Hepatocyte (in vitro differentiated cells): ENCODE measurements around the gene LIN52. TPM values are rescaled to one million over a fixed set of nuclear protein-coding genes. Genes with fewer than 3 reads are reported as not detected.

Experiments used
- DNase-seq: peaks from one replicate; pipeline ENCODE4 v3.0.0-alpha.2; 2016; ENCODE audit warnings: low spot score
- H2AFZ ChIP-seq: fragments of 200-600 bp; sonication (generic); 2 replicates; pipeline ENCODE4 v1.6.0; 2016; ENCODE audit warnings: antibody characterized with exemption, mild to moderate bottlenecking
- H3K27ac ChIP-seq: fragments of 200-600 bp; sonication (generic); 2 replicates; pipeline ENCODE4 v1.5.1; 2016; ENCODE audit warnings: mild to moderate bottlenecking
- H3K27me3 ChIP-seq: fragments of 200-600 bp; sonication (generic); 2 replicates; pipeline ENCODE4 v1.6.1; 2016
- H3K36me3 ChIP-seq: fragments of 200-600 bp; sonication (generic); replicated peaks from 2 replicates; pipeline ENCODE4 v1.5.1; 2016; ENCODE audit warnings: low read depth; ENCODE audit not compliant: insufficient read depth
- H3K4me1 ChIP-seq: fragments of 200-600 bp; sonication (generic); 2 replicates; pipeline ENCODE4 v1.5.1; 2016; ENCODE audit warnings: mild to moderate bottlenecking, moderate library complexity; ENCODE audit not compliant: insufficient read depth
- H3K4me2 ChIP-seq: fragments of 200-600 bp; sonication (generic); 2 replicates; pipeline ENCODE4 v1.6.0; 2016
- H3K4me3 ChIP-seq: fragments of 200-600 bp; sonication (generic); 2 replicates; pipeline ENCODE4 v1.5.1; 2016; ENCODE audit warnings: mild to moderate bottlenecking
- H3K79me2 ChIP-seq: fragments of 200-600 bp; sonication (generic); 2 replicates; pipeline ENCODE4 v1.6.0; 2017; ENCODE audit warnings: mild to moderate bottlenecking
- H3K9me2 ChIP-seq: fragments of 200-600 bp; sonication (generic); replicated peaks from 2 replicates; pipeline ENCODE4 v1.6.0; 2017; ENCODE audit warnings: mild to moderate bottlenecking; ENCODE audit not compliant: insufficient read depth
- H3K9me3 ChIP-seq: fragments of 200-600 bp; sonication (generic); 2 replicates; pipeline ENCODE4 v1.5.1; 2016; ENCODE audit warnings: low read depth, mild to moderate bottlenecking
- H4K20me1 ChIP-seq: fragments of 200-600 bp; sonication (generic); 2 replicates; pipeline ENCODE4 v1.6.0; 2016; ENCODE audit warnings: mild to moderate bottlenecking; ENCODE audit not compliant: insufficient read depth, poor library complexity, severe bottlenecking
- EZH2 ChIP-seq: fragments of 200-600 bp; sonication (generic); IDR thresholded peaks from 2 replicates; pipeline ENCODE4 v1.6.1; 2016; ENCODE audit warnings: antibody characterized with exemption, mild to moderate bottlenecking, borderline replicate concordance
- EZH2phosphoT487 ChIP-seq: fragments of 200-600 bp; sonication (generic); IDR thresholded peaks from one replicate; pipeline ENCODE4 v1.6.1; 2018; ENCODE audit warnings: antibody characterized with exemption, mild to moderate bottlenecking, low read depth, moderate library complexity; ENCODE audit not compliant: unreplicated experiment, severe bottlenecking
- WGBS: methylation state at CpG from one replicate; pipeline ENCODE4 v1.1.6; 2016; ENCODE audit warnings: low lambda C conversion rate; ENCODE audit errors: missing lambda C conversion rate; 5-methylcytosine and 5-hydroxymethylcytosine counted together
- polyA plus RNA-seq: library from polyadenylated mRNA; unstranded; fragments of >200 nt; fragmentation: Nextera tagmentation; extraction: Ambion mirVana; gene quantifications from 2 replicates; pipeline ENCODE4 v1.2.1, GENCODE V29; 2016
- total RNA-seq: library from RNA; depleted of rRNA; stranded (reverse); fragments of >200 nt; gene quantifications from 2 replicates; pipeline ENCODE4 v1.2.3, GENCODE V29; 2014
- TF ChIP-seq, protein P1 (sequence below): fragments of 200-600 bp; sonication (generic); IDR thresholded peaks from 2 replicates; pipeline ENCODE4 v1.5.1; 2016; ENCODE audit warnings: antibody characterized with exemption, mild to moderate bottlenecking; ENCODE audit not compliant: poor library complexity

LIN52 gene
- total and polyA plus RNA-seq, 2 experiments from 2014 or later: 13.5 to 14.4 TPM

DNA sequence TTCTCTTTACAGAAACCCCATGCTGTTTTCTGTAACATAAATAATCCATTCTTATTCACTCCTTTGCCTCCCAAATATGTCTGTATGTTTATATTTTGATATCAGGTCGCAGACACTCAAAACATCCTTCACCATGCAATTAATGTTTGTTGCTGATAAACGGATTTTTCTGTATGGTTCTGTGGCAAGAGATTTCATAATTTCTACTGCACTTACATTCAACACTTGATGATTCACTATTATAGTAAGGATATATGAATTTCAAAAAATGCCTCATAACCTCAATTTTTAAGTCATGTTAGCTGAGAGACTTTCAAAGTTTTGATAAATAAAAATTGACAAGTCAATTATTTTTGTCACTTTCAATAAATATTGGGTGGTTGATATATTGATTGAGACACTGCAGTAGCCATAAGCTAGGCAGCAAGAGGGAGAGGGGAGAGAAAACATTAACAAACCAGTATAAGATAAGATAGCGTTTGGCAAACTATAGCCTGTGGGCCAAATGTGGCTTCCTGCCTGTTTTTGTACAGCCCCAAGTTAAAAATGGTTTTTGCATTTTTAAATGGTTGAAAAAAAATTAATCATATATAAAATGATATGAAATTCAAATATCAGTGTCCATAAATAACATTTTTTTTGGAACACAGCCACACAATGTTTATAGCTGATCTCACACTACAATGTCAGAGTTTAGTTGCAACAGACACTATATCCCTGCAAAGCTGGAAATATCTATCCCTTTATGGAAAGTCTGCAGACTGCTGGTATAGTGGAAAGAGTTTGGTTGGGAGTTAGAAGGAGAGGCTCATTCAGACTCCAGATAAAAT is 18.8 kb upstream of the LIN52 start:
- no peaks in the 10 kb centered on the region for H4K20me1 ChIP-seq
- H3K4me2 ChIP-seq: no peak overlapping the region
- H3K4me1 ChIP-seq: no peaks in the 10 kb centered on the region
- H3K36me3 ChIP-seq: no peaks in the 10 kb centered on the region
- H3K4me3 ChIP-seq: no peak overlapping the region
- H3K9me2 ChIP-seq: no peaks in the 10 kb centered on the region
- H3K79me2 ChIP-seq: no peaks in the 10 kb centered on the region
- TF ChIP-seq, protein P1, sequence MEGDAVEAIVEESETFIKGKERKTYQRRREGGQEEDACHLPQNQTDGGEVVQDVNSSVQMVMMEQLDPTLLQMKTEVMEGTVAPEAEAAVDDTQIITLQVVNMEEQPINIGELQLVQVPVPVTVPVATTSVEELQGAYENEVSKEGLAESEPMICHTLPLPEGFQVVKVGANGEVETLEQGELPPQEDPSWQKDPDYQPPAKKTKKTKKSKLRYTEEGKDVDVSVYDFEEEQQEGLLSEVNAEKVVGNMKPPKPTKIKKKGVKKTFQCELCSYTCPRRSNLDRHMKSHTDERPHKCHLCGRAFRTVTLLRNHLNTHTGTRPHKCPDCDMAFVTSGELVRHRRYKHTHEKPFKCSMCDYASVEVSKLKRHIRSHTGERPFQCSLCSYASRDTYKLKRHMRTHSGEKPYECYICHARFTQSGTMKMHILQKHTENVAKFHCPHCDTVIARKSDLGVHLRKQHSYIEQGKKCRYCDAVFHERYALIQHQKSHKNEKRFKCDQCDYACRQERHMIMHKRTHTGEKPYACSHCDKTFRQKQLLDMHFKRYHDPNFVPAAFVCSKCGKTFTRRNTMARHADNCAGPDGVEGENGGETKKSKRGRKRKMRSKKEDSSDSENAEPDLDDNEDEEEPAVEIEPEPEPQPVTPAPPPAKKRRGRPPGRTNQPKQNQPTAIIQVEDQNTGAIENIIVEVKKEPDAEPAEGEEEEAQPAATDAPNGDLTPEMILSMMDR: no peak
- TF ChIP-seq EZH2phosphoT487: no peak
- no peak for TF ChIP-seq EZH2
- no peak overlapping the region for H3K27ac ChIP-seq
- H3K9me3 ChIP-seq: no peaks in the 10 kb centered on the region
- no peak for DNase-seq
- no peaks in the 10 kb centered on the region for H3K27me3 ChIP-seq
- 70% methylated on average over 3 of the region's 3 CpGs for WGBS
- no peak overlapping the region for H2AFZ ChIP-seq

GRCh38 chr14:74077401-74077800 is 7.4 kb upstream of the LIN52 start:
- no peak overlapping the region for H3K27ac ChIP-seq
- no peaks in the 10 kb centered on the region for H3K9me3 ChIP-seq
- H2AFZ ChIP-seq: no peak overlapping the region
- TF ChIP-seq, protein P1: no peak
- TF ChIP-seq EZH2 (no peak), EZH2phosphoT487 (no peak)
- no peak for DNase-seq
- H3K9me2 ChIP-seq: no peaks in the 10 kb centered on the region
- peaks cover 8% of the 10 kb centered on the region for H3K79me2 ChIP-seq
- no peak overlapping the region for H3K4me2 ChIP-seq
- no peaks in the 10 kb centered on the region for H3K36me3 ChIP-seq
- WGBS: 50% methylated on average over 1 of the region's 1 CpG
- H3K4me3 ChIP-seq: no peak overlapping the region
- no peaks in the 10 kb centered on the region for H4K20me1 ChIP-seq
- H3K4me1 ChIP-seq: no peaks in the 10 kb centered on the region
- no peaks in the 10 kb centered on the region for H3K27me3 ChIP-seq

DNA sequence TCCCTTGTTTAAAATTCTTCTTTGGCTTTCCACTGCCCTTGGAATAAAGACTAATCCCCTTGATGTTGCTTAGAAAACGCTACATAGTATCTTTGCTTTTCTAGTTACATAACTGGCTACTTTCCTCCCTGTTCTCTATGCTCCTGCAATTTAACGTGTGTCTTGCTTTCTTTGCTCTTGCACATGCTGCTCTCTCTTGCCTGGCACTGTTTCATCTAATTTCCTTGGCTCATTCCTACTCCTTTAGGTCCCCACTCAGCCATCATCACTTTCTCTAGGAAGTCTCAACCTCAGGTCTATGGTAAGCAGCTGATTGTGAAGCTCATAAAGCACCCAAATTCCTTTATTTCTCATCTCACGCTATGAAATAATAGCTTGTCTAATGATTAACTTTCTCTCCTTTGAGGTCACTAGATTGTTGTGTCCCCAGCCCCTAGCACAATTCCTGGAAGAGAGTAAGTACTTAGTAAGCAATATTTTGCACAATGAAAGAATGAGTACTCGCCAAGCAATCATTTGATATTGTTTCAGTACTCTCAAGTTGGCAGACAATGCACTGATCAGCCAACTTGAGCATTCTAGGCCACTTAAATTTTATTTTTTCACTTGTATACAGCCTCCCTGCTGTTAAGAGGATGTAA is 3.8 kb upstream of the LIN52 start:
- Histone ChIP-seq H3K4me3 (no peak overlapping the region), H3K27ac (no peak overlapping the region), H3K9me3 (no peaks in the 10 kb centered on the region), H3K9me2 (no peaks in the 10 kb centered on the region), H3K36me3 (no peaks in the 10 kb centered on the region), H2AFZ (no peak overlapping the region), H3K27me3 (no peaks in the 10 kb centered on the region), H3K4me1 (peaks cover 3% of the 10 kb centered on the region), H4K20me1 (no peaks in the 10 kb centered on the region), H3K4me2 (peak overlapping the region; percentile 3), H3K79me2 (peaks cover 14% of the 10 kb centered on the region)
- WGBS: 72% methylated on average over 4 of the region's 4 CpGs
- DNase-seq: peak; percentile 6
- TF ChIP-seq EZH2phosphoT487 (no peak), EZH2 (no peak)
- TF ChIP-seq, protein P1: no peak
